ENCODE data around the gene OTULIN. TPM values are rescaled to one million over a fixed set of nuclear protein-coding genes. Genes with fewer than 3 reads are reported as not detected.

OTULIN gene
- total RNA-seq, 1 donor from 2014 or later, result 31.1 TPM

DNA sequence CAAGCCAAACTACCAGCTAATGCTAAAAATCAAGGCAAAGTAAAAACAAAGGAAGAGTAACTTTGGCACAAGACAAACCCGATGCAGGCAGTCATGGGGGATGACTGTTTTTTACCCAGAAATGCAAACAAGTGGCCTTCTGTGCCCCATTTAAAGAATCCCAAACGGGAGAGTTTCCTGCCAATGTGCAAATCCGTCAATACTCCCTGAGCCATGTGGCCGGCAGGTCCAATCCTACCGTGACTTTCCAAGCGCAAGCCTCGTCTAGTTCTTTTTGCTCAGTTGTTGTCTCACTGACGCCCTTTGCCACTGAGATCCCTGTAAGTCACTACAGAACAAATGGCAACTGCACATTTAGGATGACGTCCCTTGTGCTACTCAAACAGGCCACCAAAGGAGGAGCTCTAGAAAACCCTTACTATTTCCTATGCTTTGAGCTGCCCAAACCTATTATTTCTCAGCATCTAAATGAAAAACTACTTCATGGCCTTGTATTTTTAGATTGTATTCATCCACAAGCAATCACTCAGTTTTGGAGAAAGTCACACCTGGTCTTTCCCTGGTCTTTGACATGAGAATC, 43.4 kb downstream of the OTULIN start:
- Mint-ChIP-seq H3K36me3 (peaks cover 49% of the 10 kb centered on the region), H3K27ac (no peak overlapping the region), H3K4me3 (no peak overlapping the region), H3K9me3 (no peaks in the 10 kb centered on the region), H3K4me1 (ENCODE audit: unreplicated experiment) (no peaks in the 10 kb centered on the region), H3K27me3 (no peaks in the 10 kb centered on the region)
- TF ChIP-seq, protein P1, sequence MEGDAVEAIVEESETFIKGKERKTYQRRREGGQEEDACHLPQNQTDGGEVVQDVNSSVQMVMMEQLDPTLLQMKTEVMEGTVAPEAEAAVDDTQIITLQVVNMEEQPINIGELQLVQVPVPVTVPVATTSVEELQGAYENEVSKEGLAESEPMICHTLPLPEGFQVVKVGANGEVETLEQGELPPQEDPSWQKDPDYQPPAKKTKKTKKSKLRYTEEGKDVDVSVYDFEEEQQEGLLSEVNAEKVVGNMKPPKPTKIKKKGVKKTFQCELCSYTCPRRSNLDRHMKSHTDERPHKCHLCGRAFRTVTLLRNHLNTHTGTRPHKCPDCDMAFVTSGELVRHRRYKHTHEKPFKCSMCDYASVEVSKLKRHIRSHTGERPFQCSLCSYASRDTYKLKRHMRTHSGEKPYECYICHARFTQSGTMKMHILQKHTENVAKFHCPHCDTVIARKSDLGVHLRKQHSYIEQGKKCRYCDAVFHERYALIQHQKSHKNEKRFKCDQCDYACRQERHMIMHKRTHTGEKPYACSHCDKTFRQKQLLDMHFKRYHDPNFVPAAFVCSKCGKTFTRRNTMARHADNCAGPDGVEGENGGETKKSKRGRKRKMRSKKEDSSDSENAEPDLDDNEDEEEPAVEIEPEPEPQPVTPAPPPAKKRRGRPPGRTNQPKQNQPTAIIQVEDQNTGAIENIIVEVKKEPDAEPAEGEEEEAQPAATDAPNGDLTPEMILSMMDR (conservative IDR thresholded peaks at IDR 0.05), result no peak
- no peak for DNase-seq (ENCODE audit: extremely low spot score, unreplicated experiment)

DNA sequence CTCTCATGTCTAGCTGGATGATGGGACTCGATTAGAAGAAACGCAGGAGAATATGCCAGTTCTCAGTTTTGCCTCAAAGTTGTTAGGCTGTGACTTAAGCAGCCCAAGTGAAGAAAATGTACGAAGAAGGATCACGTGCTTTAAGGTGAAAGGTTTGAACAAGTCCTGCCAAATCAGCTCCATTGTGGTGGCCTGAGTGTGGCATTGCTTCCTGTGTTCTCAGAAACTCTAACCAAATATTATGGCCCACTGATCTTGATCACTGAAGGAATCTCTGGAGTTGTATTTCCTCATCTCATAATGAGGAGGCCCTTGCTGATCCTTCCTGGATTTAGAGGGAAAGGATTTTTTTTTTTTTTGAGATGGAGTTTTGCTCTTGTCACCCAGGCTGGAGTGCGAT, 44.0 kb downstream of the OTULIN start:
- TF ChIP-seq, protein P1 (conservative IDR thresholded peaks at IDR 0.05), result no peak
- H3K4me3 Mint-ChIP-seq, result no peak overlapping the region
- no peak overlapping the region for H3K27ac Mint-ChIP-seq
- H3K4me1 Mint-ChIP-seq (ENCODE audit: unreplicated experiment), result no peaks in the 10 kb centered on the region
- H3K9me3 Mint-ChIP-seq, result no peaks in the 10 kb centered on the region
- no peak for DNase-seq (ENCODE audit: extremely low spot score, unreplicated experiment)
- H3K27me3 Mint-ChIP-seq, result no peaks in the 10 kb centered on the region
- H3K36me3 Mint-ChIP-seq, result peaks cover 48% of the 10 kb centered on the region

DNA sequence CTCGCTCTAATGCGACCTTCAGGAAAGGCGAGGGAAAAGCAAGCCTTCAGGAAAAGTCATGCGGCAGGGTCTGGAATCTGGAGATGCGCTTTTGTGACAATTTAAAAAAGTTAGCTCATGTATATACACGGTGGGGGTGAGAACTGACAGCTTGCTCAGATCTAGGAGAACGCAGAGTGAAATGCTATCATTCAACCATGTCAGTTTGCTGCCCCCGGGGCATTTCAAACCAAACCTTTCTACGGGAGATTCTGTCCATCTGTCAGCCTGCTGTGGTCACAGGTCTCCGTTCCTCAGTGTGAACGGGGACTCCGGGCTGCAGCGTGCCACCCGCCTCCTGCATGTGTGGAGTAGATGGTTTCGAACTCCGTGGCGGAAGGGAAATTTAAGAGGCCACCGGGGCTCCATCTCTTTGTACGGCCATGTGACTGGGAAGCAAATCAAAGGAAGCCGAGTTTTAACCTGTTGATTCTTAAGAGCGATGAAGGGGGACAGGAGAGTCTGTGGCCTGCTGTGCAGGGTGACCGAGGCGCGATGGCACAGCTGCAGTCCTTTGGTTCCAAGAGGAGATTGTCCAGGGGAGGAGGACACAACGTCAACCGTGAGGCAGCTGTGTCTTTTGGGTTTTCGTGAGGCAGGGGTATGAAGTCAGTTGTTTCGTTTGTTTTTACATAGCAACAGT, 45.9 kb downstream of the OTULIN start:
- Mint-ChIP-seq H3K36me3 (peaks cover 47% of the 10 kb centered on the region), H3K4me1 (ENCODE audit: unreplicated experiment) (no peaks in the 10 kb centered on the region), H3K27ac (no peak overlapping the region), H3K27me3 (no peaks in the 10 kb centered on the region), H3K4me3 (no peak overlapping the region), H3K9me3 (no peaks in the 10 kb centered on the region)
- DNase-seq (ENCODE audit: extremely low spot score, unreplicated experiment), result no peak
- TF ChIP-seq, protein P1 (conservative IDR thresholded peaks at IDR 0.05), result no peak

DNA sequence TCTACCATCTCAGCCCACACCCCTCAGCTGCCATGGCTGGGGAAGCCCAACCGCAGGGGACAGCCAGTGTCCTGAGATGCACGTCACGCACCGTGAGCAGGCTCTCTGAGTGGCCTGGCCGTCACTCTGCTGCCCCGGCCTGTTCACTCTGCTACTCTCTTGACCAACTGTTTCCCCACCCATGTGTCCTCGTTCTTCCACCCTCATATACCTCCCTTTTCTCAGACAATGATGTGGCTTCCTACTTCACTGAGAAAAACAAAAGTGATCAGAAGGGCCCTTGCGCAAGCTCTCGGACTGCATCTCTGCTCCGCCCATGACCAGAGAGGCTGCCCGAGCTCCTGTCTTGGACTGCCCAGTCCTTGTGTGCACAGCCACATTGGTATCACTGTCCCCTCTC, 47.6 kb downstream of the OTULIN start:
- no peak overlapping the region for H3K27ac Mint-ChIP-seq
- no peaks in the 10 kb centered on the region for H3K4me1 Mint-ChIP-seq (ENCODE audit: unreplicated experiment)
- no peaks in the 10 kb centered on the region for H3K27me3 Mint-ChIP-seq
- no peaks in the 10 kb centered on the region for H3K9me3 Mint-ChIP-seq
- H3K36me3 Mint-ChIP-seq, result peaks cover 42% of the 10 kb centered on the region
- TF ChIP-seq, protein P1 (conservative IDR thresholded peaks at IDR 0.05), result no peak
- DNase-seq (ENCODE audit: extremely low spot score, unreplicated experiment), result no peak
- H3K4me3 Mint-ChIP-seq, result no peak overlapping the region

DNA sequence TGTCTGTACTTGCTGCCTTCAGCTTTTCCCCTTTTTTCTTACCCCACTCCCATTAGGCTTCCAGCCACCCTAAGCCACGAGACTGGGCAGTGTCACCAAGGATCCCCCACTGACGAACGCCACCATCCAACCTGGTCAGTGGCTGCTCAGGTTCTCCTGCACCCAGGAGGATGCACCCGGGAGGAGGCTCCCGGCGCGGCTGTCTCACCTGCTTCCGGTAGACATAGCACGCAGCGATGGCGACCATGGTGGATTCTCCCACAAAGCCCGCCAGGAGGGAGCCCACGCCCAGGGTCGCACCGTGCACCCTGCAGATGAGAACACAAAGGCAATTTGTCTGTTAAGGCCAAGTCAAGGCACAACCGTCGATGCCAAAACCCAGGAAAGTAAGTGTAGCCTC, 48.1 kb downstream of the OTULIN start:
- TF ChIP-seq, protein P1 (conservative IDR thresholded peaks at IDR 0.05), result no peak
- no peaks in the 10 kb centered on the region for H3K4me1 Mint-ChIP-seq (ENCODE audit: unreplicated experiment)
- H3K36me3 Mint-ChIP-seq, result peaks cover 45% of the 10 kb centered on the region
- no peak overlapping the region for H3K27ac Mint-ChIP-seq
- no peak overlapping the region for H3K4me3 Mint-ChIP-seq
- H3K27me3 Mint-ChIP-seq, result no peaks in the 10 kb centered on the region
- no peak for DNase-seq (ENCODE audit: extremely low spot score, unreplicated experiment)
- H3K9me3 Mint-ChIP-seq, result no peaks in the 10 kb centered on the region
